Nephron (organoid): ENCODE results near the gene SELENOO.
A peak's percentile ranks its signal among the peaks of the same experiment; 100 is the strongest.

Experiments
- H3K27ac Mint-ChIP-seq, 3 experiments: 2 replicates each; pipeline ENCODE4 v1.8.0; 2020; ENCODE audit warnings: mixed read lengths in 3 of 3, mild to moderate bottlenecking in 2 of 3, moderate library complexity in 1 of 3
- H3K27me3 Mint-ChIP-seq: 2 replicates; pipeline ENCODE4 v1.8.0; 2021; ENCODE audit warnings: low read depth, mild to moderate bottlenecking, moderate library complexity, mixed read lengths
- H3K36me3 Mint-ChIP-seq: 2 replicates; pipeline ENCODE4 v1.8.0; 2020; ENCODE audit warnings: low read depth, mixed read lengths
- H3K4me1 Mint-ChIP-seq: 2 replicates; pipeline ENCODE4 v1.8.0; 2020; ENCODE audit warnings: mixed read lengths
- H3K4me3 Mint-ChIP-seq, 3 experiments: 2 replicates each; pipeline ENCODE4 v1.8.0; 2020; ENCODE audit warnings: mild to moderate bottlenecking in 3 of 3, mixed read lengths in 3 of 3, moderate library complexity in 2 of 3
- H3K9me3 Mint-ChIP-seq: 2 replicates; pipeline ENCODE4 v1.8.0; 2020; ENCODE audit warnings: mixed read lengths
- CTCF ChIP-seq, 3 experiments: fragments of 200-600 bp; sonication (generic); IDR thresholded peaks; one replicate each; pipeline ENCODE4 v1.5.0; 2021; ENCODE audit warnings: antibody characterized with exemption in 3 of 3; ENCODE audit not compliant: unreplicated experiment in 3 of 3

The SELENOO gene

GRCh38 chr22:50200461-50201190 lies at the start of gene SELENOO:
Gene SELENOO, plus strand, starts transcription at chr22:50201011. Its CDS starts 26 bp downstream, at chr22:50201037.
- no peaks in the 10 kb centered on the region for H3K9me3 Mint-ChIP-seq
- peaks cover 16% of the 10 kb centered on the region for H3K4me1 Mint-ChIP-seq
- H3K27ac Mint-ChIP-seq, result peak within 1 kb of the TSS; percentile 40 to 87 (median 86)
- TF ChIP-seq CTCF (IDR thresholded peaks at IDR 0.05; ENCODE audit: unreplicated experiment in 3 of 3), result no peak
- peaks cover 7% of the 10 kb centered on the region for H3K27me3 Mint-ChIP-seq
- H3K4me3 Mint-ChIP-seq, result peak within 1 kb of the TSS; percentile 93 to 94 (median 93)
- H3K36me3 Mint-ChIP-seq, result peaks cover 24% of the 10 kb centered on the region

GRCh38 chr22:50151571-50152537 lies 49.0 kb upstream of the SELENOO start:
- Mint-ChIP-seq H3K4me3 (no peak overlapping the region), H3K27me3 (peaks cover 20% of the 10 kb centered on the region), H3K4me1 (peaks cover 2% of the 10 kb centered on the region), H3K9me3 (no peaks in the 10 kb centered on the region), H3K36me3 (no peaks in the 10 kb centered on the region), H3K27ac (no peak overlapping the region)
- TF ChIP-seq CTCF (IDR thresholded peaks at IDR 0.05; ENCODE audit: unreplicated experiment in 3 of 3), result no peak

GRCh38 chr22:50153056-50153755 lies 47.6 kb upstream of the SELENOO start:
- no peak overlapping the region for H3K27ac Mint-ChIP-seq
- no peaks in the 10 kb centered on the region for H3K9me3 Mint-ChIP-seq
- TF ChIP-seq CTCF (IDR thresholded peaks at IDR 0.05; ENCODE audit: unreplicated experiment in 3 of 3), result no peak
- no peak overlapping the region for H3K4me3 Mint-ChIP-seq
- no peaks in the 10 kb centered on the region for H3K36me3 Mint-ChIP-seq
- no peaks in the 10 kb centered on the region for H3K4me1 Mint-ChIP-seq
- H3K27me3 Mint-ChIP-seq, result peaks cover 20% of the 10 kb centered on the region

GRCh38 chr22:50153756-50154140 lies 47.1 kb upstream of the SELENOO start:
- H3K36me3 Mint-ChIP-seq, result no peaks in the 10 kb centered on the region
- H3K4me3 Mint-ChIP-seq, result no peak overlapping the region
- TF ChIP-seq CTCF (IDR thresholded peaks at IDR 0.05; ENCODE audit: unreplicated experiment in 3 of 3), result no peak
- no peak overlapping the region for H3K27ac Mint-ChIP-seq
- H3K9me3 Mint-ChIP-seq, result no peaks in the 10 kb centered on the region
- no peaks in the 10 kb centered on the region for H3K4me1 Mint-ChIP-seq
- H3K27me3 Mint-ChIP-seq, result peaks cover 25% of the 10 kb centered on the region

GRCh38 chr22:50157709-50158375 lies 43.0 kb upstream of the SELENOO start:
- peaks cover 15% of the 10 kb centered on the region for H3K27me3 Mint-ChIP-seq
- no peaks in the 10 kb centered on the region for H3K9me3 Mint-ChIP-seq
- no peaks in the 10 kb centered on the region for H3K36me3 Mint-ChIP-seq
- H3K4me3 Mint-ChIP-seq, result no peak overlapping the region
- no peak overlapping the region for H3K27ac Mint-ChIP-seq
- no peaks in the 10 kb centered on the region for H3K4me1 Mint-ChIP-seq
- no peak for TF ChIP-seq CTCF (IDR thresholded peaks at IDR 0.05; ENCODE audit: unreplicated experiment in 3 of 3)
